ENCODE data around the gene C6orf89. TPM values are rescaled to one million over a fixed set of nuclear protein-coding genes. Genes with fewer than 3 reads are reported as not detected.
"Not testable (repeated sequence)": the region's sequence is repeated elsewhere in the genome, so short reads cannot be mapped to it uniquely, and the experiment has no call there.

C6orf89 gene
- total RNA-seq, 1 experiment from 2014 or later, result 22.6 TPM

GRCh38 chr6:36890112-36890663 is 4.4 kb downstream of the C6orf89 start:
- Histone ChIP-seq H3K4me3 (ENCODE audit: low read depth, low read length, poor library complexity, severe bottlenecking) (no peak overlapping the region), H3K27ac (ENCODE audit: low read depth, low read length, poor library complexity, severe bottlenecking) (no peak overlapping the region), H3K36me3 (ENCODE audit: insufficient read depth, low read length, poor library complexity, severe bottlenecking) (no peaks in the 10 kb centered on the region), H3K4me1 (ENCODE audit: insufficient read depth, low read length, poor library complexity, severe bottlenecking) (peaks cover 6% of the 10 kb centered on the region), H3K27me3 (replicated peaks; ENCODE audit: insufficient read depth, low read depth, low read length, poor library complexity) (no peaks in the 10 kb centered on the region), H3K9me3 (ENCODE audit: low read depth, low read length, poor library complexity, severe bottlenecking) (no peaks in the 10 kb centered on the region)
- BruUV-seq (replicated peaks), result no TSS peak
- no peak for DNase-seq (ENCODE audit: low spot score)
- ChIA-PET POLR2A (ENCODE audit: low non-redundant PET) (no interaction called here), CTCF (no interaction called here)
- TF ChIP-seq, protein P1, sequence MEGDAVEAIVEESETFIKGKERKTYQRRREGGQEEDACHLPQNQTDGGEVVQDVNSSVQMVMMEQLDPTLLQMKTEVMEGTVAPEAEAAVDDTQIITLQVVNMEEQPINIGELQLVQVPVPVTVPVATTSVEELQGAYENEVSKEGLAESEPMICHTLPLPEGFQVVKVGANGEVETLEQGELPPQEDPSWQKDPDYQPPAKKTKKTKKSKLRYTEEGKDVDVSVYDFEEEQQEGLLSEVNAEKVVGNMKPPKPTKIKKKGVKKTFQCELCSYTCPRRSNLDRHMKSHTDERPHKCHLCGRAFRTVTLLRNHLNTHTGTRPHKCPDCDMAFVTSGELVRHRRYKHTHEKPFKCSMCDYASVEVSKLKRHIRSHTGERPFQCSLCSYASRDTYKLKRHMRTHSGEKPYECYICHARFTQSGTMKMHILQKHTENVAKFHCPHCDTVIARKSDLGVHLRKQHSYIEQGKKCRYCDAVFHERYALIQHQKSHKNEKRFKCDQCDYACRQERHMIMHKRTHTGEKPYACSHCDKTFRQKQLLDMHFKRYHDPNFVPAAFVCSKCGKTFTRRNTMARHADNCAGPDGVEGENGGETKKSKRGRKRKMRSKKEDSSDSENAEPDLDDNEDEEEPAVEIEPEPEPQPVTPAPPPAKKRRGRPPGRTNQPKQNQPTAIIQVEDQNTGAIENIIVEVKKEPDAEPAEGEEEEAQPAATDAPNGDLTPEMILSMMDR (conservative IDR thresholded peaks at IDR 0.05; ENCODE audit: low read depth, low read length), result no peak
- no peak for TF ChIP-seq EZH2 (IDR thresholded peaks at IDR 0.05; ENCODE audit: borderline replicate concordance, low read depth, low read length, poor library complexity, severe bottlenecking)
- intact Hi-C loops (cut with micrococcal nuclease; ENCODE audit: unreplicated experiment), result no loop called here

DNA sequence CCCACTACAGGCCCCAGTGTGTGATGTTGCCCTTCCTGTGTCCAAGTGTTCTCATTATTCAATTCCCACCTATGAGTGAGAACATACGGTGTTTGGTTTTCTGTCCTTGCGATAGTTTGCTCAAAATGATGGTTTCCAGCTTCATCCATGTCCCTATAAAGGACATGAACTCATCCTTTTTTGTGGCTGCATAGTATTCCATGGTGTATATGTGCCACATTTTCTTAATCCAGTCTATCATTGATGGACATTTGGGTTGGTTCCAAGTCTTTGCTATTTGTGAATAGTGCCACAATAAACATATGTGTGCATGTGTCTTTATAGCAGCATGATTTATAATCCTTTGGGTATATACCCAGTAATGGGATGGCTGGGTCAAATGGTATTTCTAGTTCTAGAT is 5.4 kb downstream of the C6orf89 start:
- H3K4me3 ChIP-seq (ENCODE audit: low read depth, low read length, poor library complexity, severe bottlenecking); H3K36me3 ChIP-seq (ENCODE audit: insufficient read depth, low read length, poor library complexity, severe bottlenecking); DNase-seq (ENCODE audit: low spot score); POLR2A ChIA-PET (ENCODE audit: low non-redundant PET); H3K9me3 ChIP-seq (ENCODE audit: low read depth, low read length, poor library complexity, severe bottlenecking); H3K4me1 ChIP-seq (ENCODE audit: insufficient read depth, low read length, poor library complexity, severe bottlenecking); H3K27ac ChIP-seq (ENCODE audit: low read depth, low read length, poor library complexity, severe bottlenecking); H3K27me3 ChIP-seq (replicated peaks; ENCODE audit: insufficient read depth, low read depth, low read length, poor library complexity); BruUV-seq (replicated peaks); CTCF ChIA-PET; intact Hi-C loops (cut with micrococcal nuclease; ENCODE audit: unreplicated experiment): not testable (repeated sequence)

DNA sequence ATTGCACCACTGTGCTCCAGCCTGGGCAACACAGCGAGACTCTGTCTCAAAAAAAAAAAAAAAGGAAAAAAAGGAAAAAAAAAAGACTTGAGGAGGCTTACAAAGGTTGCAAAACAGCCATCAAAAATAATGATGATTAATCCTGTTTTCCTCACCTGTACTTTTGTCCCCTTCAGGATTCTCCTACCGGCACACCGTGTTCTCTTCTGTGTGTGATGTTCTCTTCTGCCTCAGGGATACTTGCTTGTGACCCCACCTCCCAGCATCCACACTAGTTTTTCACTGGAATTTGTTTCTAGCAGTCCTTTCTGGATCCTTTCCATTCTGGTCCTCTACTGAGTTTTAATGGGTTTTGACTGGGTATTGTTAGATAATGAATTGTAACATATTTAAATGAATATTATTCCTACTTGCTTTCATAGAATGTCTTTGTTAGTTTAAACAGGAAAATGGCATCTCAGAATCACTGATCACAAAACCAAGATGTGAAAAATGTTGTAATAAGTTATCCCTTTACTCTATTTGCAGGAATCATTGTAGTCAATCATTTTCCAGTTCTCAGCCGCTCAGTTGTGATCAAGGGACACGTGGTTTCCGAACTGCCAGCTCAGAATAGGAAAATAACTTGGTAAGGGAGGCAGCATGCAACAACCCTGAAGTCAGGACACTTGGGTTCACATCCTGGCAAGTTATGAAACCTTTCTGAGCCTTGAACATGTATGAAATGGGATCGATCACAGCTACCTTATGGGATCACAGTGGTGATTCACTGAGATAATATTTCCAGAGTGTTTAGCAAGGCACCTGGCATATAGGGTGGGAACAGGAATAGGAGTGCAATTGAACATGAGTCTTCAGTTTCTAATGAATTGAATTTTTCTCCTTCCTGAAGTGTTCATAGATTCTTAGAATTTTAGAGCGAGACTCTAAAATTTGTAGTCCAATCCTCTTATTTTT is 8.5 kb downstream of the C6orf89 start:
- Histone ChIP-seq H3K27me3 (replicated peaks; ENCODE audit: insufficient read depth, low read depth, low read length, poor library complexity) (no peaks in the 10 kb centered on the region), H3K36me3 (ENCODE audit: insufficient read depth, low read length, poor library complexity, severe bottlenecking) (no peaks in the 10 kb centered on the region), H3K4me3 (ENCODE audit: low read depth, low read length, poor library complexity, severe bottlenecking) (no peak overlapping the region), H3K27ac (ENCODE audit: low read depth, low read length, poor library complexity, severe bottlenecking) (no peak overlapping the region), H3K4me1 (ENCODE audit: insufficient read depth, low read length, poor library complexity, severe bottlenecking) (no peaks in the 10 kb centered on the region), H3K9me3 (ENCODE audit: low read depth, low read length, poor library complexity, severe bottlenecking) (no peaks in the 10 kb centered on the region)
- DNase-seq (ENCODE audit: low spot score), result no peak
- no TSS peak for BruUV-seq (replicated peaks)
- POLR2A ChIA-PET (ENCODE audit: low non-redundant PET), result no interaction called here
- CTCF ChIA-PET, result no interaction called here
- TF ChIP-seq, protein P1 (conservative IDR thresholded peaks at IDR 0.05; ENCODE audit: low read depth, low read length), result no peak
- TF ChIP-seq EZH2 (IDR thresholded peaks at IDR 0.05; ENCODE audit: borderline replicate concordance, low read depth, low read length, poor library complexity, severe bottlenecking), result no peak
- intact Hi-C loops (cut with micrococcal nuclease; ENCODE audit: unreplicated experiment), result no loop called here
